Measurements from ENCODE around the gene GPR87. TPM values are rescaled to one million over a fixed set of nuclear protein-coding genes. Genes with fewer than 3 reads are reported as not detected.
A peak's percentile ranks its signal among the peaks of the same experiment; 100 is the strongest.

The GPR87 gene
- total RNA-seq, 1 experiment from 2014 or later, result 1.2 TPM

DNA sequence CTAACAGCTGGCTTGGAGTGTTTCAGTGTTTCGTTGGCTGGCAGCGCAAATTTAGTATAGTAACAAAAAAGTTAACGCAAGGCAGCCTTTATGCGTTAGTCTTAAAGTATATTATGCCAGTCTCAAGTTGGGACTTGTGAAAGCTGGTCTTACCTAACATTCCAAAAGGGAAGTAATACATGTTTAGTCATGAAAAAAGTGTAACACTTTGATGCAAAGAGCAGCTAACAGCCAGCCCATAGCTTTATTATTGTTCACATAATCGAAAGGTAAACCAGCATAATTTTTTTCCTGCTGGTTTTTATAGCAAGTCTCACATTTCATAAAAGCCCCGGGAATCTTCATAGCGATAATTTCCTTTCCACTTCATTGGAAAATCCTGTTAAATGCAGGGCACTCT, 2.4 kb upstream of the GPR87 start:
- H3K27me3 Mint-ChIP-seq (ENCODE audit: unreplicated experiment), result no peaks in the 10 kb centered on the region
- no peak for DNase-seq

GRCh38 chr3:151318313-151318712, 1.7 kb upstream of the GPR87 start:
- CTCF ChIA-PET, result no interaction called here
- no peak overlapping the region for H3K4me3 Mint-ChIP-seq (ENCODE audit: low read depth, unreplicated experiment)
- no peak overlapping the region for H3K27ac Mint-ChIP-seq (ENCODE audit: unreplicated experiment)
- peaks cover 37% of the 10 kb centered on the region for H3K4me1 Mint-ChIP-seq (ENCODE audit: low read depth, unreplicated experiment)
- BruUV-seq (replicated peaks), result no TSS peak
- intact Hi-C loops (cut with micrococcal nuclease; ENCODE audit: unreplicated experiment), result no loop called here
- DNase-seq, result no peak
- H3K27me3 Mint-ChIP-seq (ENCODE audit: unreplicated experiment), result no peaks in the 10 kb centered on the region
- peaks cover 6% of the 10 kb centered on the region for H3K9me3 Mint-ChIP-seq (ENCODE audit: low read depth, unreplicated experiment)
- TF ChIP-seq, protein P1, sequence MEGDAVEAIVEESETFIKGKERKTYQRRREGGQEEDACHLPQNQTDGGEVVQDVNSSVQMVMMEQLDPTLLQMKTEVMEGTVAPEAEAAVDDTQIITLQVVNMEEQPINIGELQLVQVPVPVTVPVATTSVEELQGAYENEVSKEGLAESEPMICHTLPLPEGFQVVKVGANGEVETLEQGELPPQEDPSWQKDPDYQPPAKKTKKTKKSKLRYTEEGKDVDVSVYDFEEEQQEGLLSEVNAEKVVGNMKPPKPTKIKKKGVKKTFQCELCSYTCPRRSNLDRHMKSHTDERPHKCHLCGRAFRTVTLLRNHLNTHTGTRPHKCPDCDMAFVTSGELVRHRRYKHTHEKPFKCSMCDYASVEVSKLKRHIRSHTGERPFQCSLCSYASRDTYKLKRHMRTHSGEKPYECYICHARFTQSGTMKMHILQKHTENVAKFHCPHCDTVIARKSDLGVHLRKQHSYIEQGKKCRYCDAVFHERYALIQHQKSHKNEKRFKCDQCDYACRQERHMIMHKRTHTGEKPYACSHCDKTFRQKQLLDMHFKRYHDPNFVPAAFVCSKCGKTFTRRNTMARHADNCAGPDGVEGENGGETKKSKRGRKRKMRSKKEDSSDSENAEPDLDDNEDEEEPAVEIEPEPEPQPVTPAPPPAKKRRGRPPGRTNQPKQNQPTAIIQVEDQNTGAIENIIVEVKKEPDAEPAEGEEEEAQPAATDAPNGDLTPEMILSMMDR (IDR thresholded peaks at IDR 0.05; ENCODE audit: unreplicated experiment), result no peak
- H3K36me3 Mint-ChIP-seq (ENCODE audit: insufficient read depth, unreplicated experiment), result no peaks in the 10 kb centered on the region

More for the DNA sequence above, 2.4 kb upstream of the GPR87 start:
- no peaks in the 10 kb centered on the region for H3K36me3 Mint-ChIP-seq (ENCODE audit: insufficient read depth, unreplicated experiment)
- TF ChIP-seq, protein P1 (IDR thresholded peaks at IDR 0.05; ENCODE audit: unreplicated experiment), result no peak
- BruUV-seq (replicated peaks), result no TSS peak
- peaks cover 6% of the 10 kb centered on the region for H3K9me3 Mint-ChIP-seq (ENCODE audit: low read depth, unreplicated experiment)
- peaks cover 37% of the 10 kb centered on the region for H3K4me1 Mint-ChIP-seq (ENCODE audit: low read depth, unreplicated experiment)
- H3K27ac Mint-ChIP-seq (ENCODE audit: unreplicated experiment), result no peak overlapping the region
- H3K4me3 Mint-ChIP-seq (ENCODE audit: low read depth, unreplicated experiment), result no peak overlapping the region
- CTCF ChIA-PET, result no interaction called here
- intact Hi-C loops (cut with micrococcal nuclease; ENCODE audit: unreplicated experiment), result no loop called here

- TF ChIP-seq, protein P1 (IDR thresholded peaks at IDR 0.05; ENCODE audit: unreplicated experiment), result no peak
- no peaks in the 10 kb centered on the region for H3K9me3 Mint-ChIP-seq (ENCODE audit: low read depth, unreplicated experiment)
- intact Hi-C loops (cut with micrococcal nuclease; ENCODE audit: unreplicated experiment), result loop anchor here (1.0 kb wide), 1 partner anchor 9 kb away; no protein-coding TSS in a partner anchor
- no peaks in the 10 kb centered on the region for H3K36me3 Mint-ChIP-seq (ENCODE audit: insufficient read depth, unreplicated experiment)
- no peak for DNase-seq
- H3K27ac Mint-ChIP-seq (ENCODE audit: unreplicated experiment), result peak overlapping the region; percentile 71
- CTCF ChIA-PET, result interaction anchor here (1.5 to 1.8 kb wide), 2 partner anchors 11 to 12 kb away, joined by 11 to 12 read pairs; no protein-coding TSS in a partner anchor
- peak overlapping the region; percentile 10 for H3K4me3 Mint-ChIP-seq (ENCODE audit: low read depth, unreplicated experiment)
- peaks cover 30% of the 10 kb centered on the region for H3K4me1 Mint-ChIP-seq (ENCODE audit: low read depth, unreplicated experiment)
- no TSS peak for BruUV-seq (replicated peaks)
- no peaks in the 10 kb centered on the region for H3K27me3 Mint-ChIP-seq (ENCODE audit: unreplicated experiment)
Observed at GRCh38 chr3:151315846-151316245, 774 bp downstream of the GPR87 start.

GRCh38 chr3:151315136-151315535, 1.5 kb downstream of the GPR87 start:
- Mint-ChIP-seq H3K4me3 (ENCODE audit: low read depth, unreplicated experiment) (no peak overlapping the region), H3K27me3 (ENCODE audit: unreplicated experiment) (no peaks in the 10 kb centered on the region), H3K36me3 (ENCODE audit: insufficient read depth, unreplicated experiment) (no peaks in the 10 kb centered on the region), H3K9me3 (ENCODE audit: low read depth, unreplicated experiment) (no peaks in the 10 kb centered on the region), H3K27ac (ENCODE audit: unreplicated experiment) (peak overlapping the region; percentile 71), H3K4me1 (ENCODE audit: low read depth, unreplicated experiment) (peaks cover 30% of the 10 kb centered on the region)
- CTCF ChIA-PET, result no interaction called here
- no TSS peak for BruUV-seq (replicated peaks)
- DNase-seq, result no peak
- TF ChIP-seq, protein P1 (IDR thresholded peaks at IDR 0.05; ENCODE audit: unreplicated experiment), result no peak
- intact Hi-C loops (cut with micrococcal nuclease; ENCODE audit: unreplicated experiment), result no loop called here
